Ovary (tissue), 9 donors: ENCODE measurements around the gene VSTM2A. TPM values are rescaled to one million over a fixed set of nuclear protein-coding genes. Genes with fewer than 3 reads are reported as not detected.

Source experiments
- DNase-seq, 5 donors: peaks; one replicate each; pipeline ENCODE4 v3.0.0-alpha.2; 2019 to 2020
- H3K27ac ChIP-seq, 2 donors: fragments of 200-600 bp; one replicate each; pipeline versions ENCODE4 v1.5.1 to v1.8.0; 2019 to 2022
- H3K27me3 ChIP-seq: fragments of 200-600 bp; one replicate; pipeline ENCODE4 v1.8.0; 2022
- H3K36me3 ChIP-seq: fragments of 200-600 bp; sonication (generic); one replicate; pipeline ENCODE4 v1.5.1; 2019
- H3K4me1 ChIP-seq: one replicate; pipeline ENCODE4 v1.8.1; 2013; ENCODE audit warnings: mild to moderate bottlenecking, moderate library complexity; ENCODE audit not compliant: insufficient read depth
- H3K4me3 ChIP-seq: fragments of 200-600 bp; sonication (generic); one replicate; pipeline ENCODE4 v1.5.1; 2017
- H3K9me3 ChIP-seq, 2 donors: fragments of 200-600 bp in 1 of 2; sonication (generic) in 1 of 2; one replicate each; pipeline versions ENCODE4 v1.5.1 to v1.8.1; 2013 to 2019; ENCODE audit warnings: mild to moderate bottlenecking in 1 of 2, moderate library complexity in 1 of 2
- EP300 ChIP-seq: sonication (generic); formaldehyde crosslinking; IDR thresholded peaks from one replicate; pipeline ENCODE4 v1.6.1; 2017; ENCODE audit warnings: antibody characterized with exemption
- POLR2A ChIP-seq: fragments of 450-650 bp; IDR thresholded peaks from one replicate; pipeline ENCODE4 v1.6.1; 2017; ENCODE audit warnings: antibody characterized with exemption, mild to moderate bottlenecking, moderate library complexity
- WGBS, 3 donors: extraction: QIAGEN DNeasy Blood & Tissue Kit in 1 of 3; methylation state at CpG; one replicate each; pipeline versions ENCODE4 v1.1.5 to v1.1.7; 2013 to 2017; 5-methylcytosine and 5-hydroxymethylcytosine counted together
- intact Hi-C, 4 donors: fragments of 100-400 bp; cut with DNase I; formaldehyde crosslinking; loops; one replicate each; pipeline versions ENCODE4 v1.11.0 to v1.15.1; 2022 to 2023
- polyA plus RNA-seq, 2 donors: library from polyadenylated mRNA; stranded (reverse); fragments of 200-250 nt in 1 of 2; fragments of 350-450 nt in 1 of 2; fragmentation: Illumina TruSeq in 1 of 2; extraction: RNeasy Lipid Tissue Mini Kit (QIAGEN cat#74804) in 1 of 2; gene quantifications; one replicate each; pipeline ENCODE4 v1.2.3, GENCODE V29; 2013 to 2014
- total RNA-seq, 7 donors: library from RNA; depleted of rRNA in 2 of 7; stranded (reverse); fragments of >200 nt in 2 of 7; fragmentation: NEBNext Ultra II Directional in 3 of 7; extraction: Animal tissue kit (Norgen Biotek cat#: 25700) in 3 of 7; gene quantifications; one replicate each; pipeline versions ENCODE4 v1.1.0 to v1.2.4, GENCODE V29; 2016 to 2023
- TF ChIP-seq, protein P1 (sequence below), 3 donors: fragments of 450-650 bp in 2 of 3; fragments of 200-600 bp in 1 of 3; IDR thresholded peaks; one replicate each; pipeline versions ENCODE4 v1.5.1 to v1.8.0; 2016 to 2022; ENCODE audit warnings: antibody characterized with exemption in 3 of 3, mild to moderate bottlenecking in 1 of 3
- donor health status: DM: no; HTN: no; CAD: no; lungs with moderate emphysema.
- donor health status: DM: no; HTN: no; CAD: no.
- donor health status: Bipolar disorder and iron deficiency.
- donor health status: DM: yes; HTN: yes; CAD: no.
- donor health status: DM: no; HTN: no; CAD: no.
- donor health status: DM: yes; HTN: yes; CAD: no.

VSTM2A gene
- total and polyA plus RNA-seq, 9 donors, result 0.05 TPM; not detected in 7

DNA sequence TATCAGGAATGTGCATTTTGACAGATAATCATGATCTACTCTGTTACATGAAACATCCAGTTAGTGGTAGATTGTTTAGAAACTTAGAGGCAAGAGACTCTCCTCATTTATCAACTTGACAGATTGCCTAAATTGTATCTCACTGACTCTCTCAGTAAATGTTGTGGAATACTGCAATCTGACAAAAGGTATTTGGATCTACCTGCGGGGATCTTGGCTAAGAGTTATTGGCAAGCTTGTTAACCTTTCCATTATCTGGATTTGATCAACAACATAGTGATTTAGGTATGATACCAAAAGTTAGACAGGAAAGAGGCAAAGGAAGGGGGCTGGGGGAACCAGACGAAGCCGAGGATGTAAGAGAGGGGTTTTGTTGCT lies 2.0 kb downstream of the VSTM2A start:
- H3K27me3 ChIP-seq, result no peaks in the 10 kb centered on the region
- 9 to 12% (median 9%) methylated on average over 3 of the region's 3 CpGs for WGBS, 3 donors

DNA sequence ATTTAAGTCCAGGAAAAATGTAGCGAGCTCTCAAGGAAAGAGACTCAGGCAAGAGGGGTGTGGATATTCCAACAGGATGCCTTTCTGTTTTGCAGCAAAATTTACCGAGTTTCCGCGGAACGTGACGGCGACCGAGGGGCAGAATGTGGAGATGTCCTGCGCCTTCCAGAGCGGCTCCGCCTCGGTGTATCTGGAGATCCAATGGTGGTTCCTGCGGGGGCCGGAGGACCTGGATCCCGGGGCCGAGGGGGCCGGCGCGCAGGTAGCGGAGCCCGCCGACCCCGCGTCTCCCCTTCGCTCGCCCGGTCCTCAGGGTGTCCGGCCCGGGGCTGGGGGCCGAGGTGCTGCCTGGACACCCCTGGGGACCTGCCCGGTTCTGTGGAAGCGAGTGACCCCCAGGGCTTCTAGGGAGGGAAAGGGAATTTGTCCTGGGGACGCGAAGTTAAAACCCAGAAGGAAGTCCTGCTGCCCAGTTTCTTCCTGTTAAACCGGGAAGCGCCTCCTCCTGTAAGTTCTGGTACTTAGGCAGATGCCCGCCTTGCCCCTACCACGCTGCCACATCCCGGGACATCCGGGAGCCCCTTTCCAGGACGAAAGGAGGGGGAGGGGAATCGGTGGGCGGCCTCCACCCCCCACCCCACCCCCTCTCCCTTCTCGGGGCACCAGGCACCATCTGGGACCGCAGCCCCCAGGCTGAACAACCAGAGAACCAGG lies 2.5 kb downstream of the VSTM2A start:
- no peaks in the 10 kb centered on the region for H3K36me3 ChIP-seq
- TF ChIP-seq, protein P1, sequence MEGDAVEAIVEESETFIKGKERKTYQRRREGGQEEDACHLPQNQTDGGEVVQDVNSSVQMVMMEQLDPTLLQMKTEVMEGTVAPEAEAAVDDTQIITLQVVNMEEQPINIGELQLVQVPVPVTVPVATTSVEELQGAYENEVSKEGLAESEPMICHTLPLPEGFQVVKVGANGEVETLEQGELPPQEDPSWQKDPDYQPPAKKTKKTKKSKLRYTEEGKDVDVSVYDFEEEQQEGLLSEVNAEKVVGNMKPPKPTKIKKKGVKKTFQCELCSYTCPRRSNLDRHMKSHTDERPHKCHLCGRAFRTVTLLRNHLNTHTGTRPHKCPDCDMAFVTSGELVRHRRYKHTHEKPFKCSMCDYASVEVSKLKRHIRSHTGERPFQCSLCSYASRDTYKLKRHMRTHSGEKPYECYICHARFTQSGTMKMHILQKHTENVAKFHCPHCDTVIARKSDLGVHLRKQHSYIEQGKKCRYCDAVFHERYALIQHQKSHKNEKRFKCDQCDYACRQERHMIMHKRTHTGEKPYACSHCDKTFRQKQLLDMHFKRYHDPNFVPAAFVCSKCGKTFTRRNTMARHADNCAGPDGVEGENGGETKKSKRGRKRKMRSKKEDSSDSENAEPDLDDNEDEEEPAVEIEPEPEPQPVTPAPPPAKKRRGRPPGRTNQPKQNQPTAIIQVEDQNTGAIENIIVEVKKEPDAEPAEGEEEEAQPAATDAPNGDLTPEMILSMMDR (IDR thresholded peaks at IDR 0.05), result no peak
- no peak for TF ChIP-seq EP300
- TF ChIP-seq POLR2A, result no peak
- WGBS, 3 donors, result 1 to 2% (median 1%) methylated on average over 42 to 45 of the region's 45 CpGs
- intact Hi-C loops, result no loop called here
- H3K27me3 ChIP-seq, result no peaks in the 10 kb centered on the region
- no peak overlapping the region for H3K4me3 ChIP-seq
- peaks cover 5% of the 10 kb centered on the region for H3K4me1 ChIP-seq
- no peaks in the 10 kb centered on the region for H3K9me3 ChIP-seq
- no peak overlapping the region for H3K27ac ChIP-seq
- no peak for DNase-seq

More for the DNA sequence above, 2.0 kb downstream of the VSTM2A start:
- Histone ChIP-seq H3K9me3 (no peaks in the 10 kb centered on the region), H3K27ac (no peak overlapping the region), H3K36me3 (no peaks in the 10 kb centered on the region), H3K4me1 (peaks cover 5% of the 10 kb centered on the region), H3K4me3 (no peak overlapping the region)
- no peak for TF ChIP-seq EP300
- intact Hi-C loops, result no loop called here
- no peak for DNase-seq

DNA sequence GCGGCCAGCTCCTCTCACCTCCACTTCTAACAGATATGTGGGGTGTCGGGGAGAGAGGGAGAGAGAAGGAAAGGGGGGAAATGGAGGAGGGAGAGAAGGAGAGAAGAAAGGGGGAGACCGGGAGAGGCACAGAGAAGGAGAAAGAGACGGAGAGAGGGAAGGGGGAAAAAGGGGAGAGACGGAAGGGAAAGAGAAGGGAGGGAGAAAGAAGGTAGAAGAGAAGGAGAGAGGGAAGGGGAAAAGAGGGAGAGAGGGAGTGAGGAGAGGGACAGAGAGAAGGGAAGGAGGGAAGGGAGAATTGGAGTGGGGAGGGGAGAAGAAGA lies 3.0 kb downstream of the VSTM2A start:
- 0 to 6% (median 2%) methylated on average over 5 of the region's 5 CpGs for WGBS, 3 donors
- H3K4me1 ChIP-seq, result peaks cover 5% of the 10 kb centered on the region
- no peaks in the 10 kb centered on the region for H3K27me3 ChIP-seq
- H3K27ac ChIP-seq, result no peak overlapping the region
- no peaks in the 10 kb centered on the region for H3K36me3 ChIP-seq
- intact Hi-C loops, result no loop called here
- TF ChIP-seq, protein P1 (IDR thresholded peaks at IDR 0.05), result no peak
- DNase-seq, result no peak
- H3K9me3 ChIP-seq, result no peaks in the 10 kb centered on the region
- H3K4me3 ChIP-seq, result no peak overlapping the region

DNA sequence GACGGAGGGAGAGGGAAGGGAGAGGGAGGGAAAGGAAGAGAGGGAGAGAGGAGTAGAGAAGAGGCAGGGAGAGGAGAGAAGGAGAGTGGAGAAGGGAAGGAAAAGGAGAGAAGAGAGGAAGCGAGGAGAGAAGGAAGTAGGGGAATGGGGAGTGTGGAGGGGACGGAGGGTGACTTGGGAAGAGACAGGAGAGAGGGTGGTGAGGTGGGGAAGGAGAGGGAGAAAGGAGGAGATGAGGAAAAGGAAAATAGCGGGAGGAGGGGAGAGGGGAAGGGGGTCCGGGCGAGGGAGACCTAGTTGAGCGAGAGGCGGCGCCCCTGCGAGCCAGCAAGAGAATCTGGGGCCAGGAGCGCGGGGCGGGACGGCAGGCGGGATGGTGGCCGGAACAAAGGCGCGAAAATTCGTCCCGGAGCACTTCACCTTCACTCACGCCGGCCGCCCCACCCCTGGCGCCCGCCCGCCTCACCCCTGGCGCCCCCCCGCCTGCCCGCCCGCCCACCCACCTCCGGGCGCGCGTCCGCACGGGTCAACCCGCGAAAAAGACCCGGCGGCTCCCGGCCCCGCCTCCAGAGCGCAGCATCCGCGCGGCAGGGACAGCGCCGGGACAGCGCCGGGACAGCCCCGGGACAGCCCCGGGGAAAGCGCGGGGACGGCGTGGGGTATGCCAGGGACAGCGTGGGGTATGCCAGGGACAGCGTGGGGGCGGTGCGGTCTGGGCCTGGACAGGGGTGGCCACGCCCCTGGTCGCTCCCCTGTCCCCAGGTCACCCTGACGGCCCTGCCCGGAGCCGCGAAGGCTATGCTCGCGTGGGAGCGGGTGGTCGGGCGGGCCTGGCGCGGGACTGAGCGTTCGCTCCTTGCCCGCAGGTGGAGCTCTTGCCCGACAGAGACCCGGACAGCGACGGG lies 4.2 kb downstream of the VSTM2A start:
- DNase-seq, result no peak
- no peaks in the 10 kb centered on the region for H3K9me3 ChIP-seq
- intact Hi-C loops, result no loop called here
- H3K4me3 ChIP-seq, result peak overlapping the region; percentile 22
- TF ChIP-seq, protein P1 (IDR thresholded peaks at IDR 0.05), result no peak
- no peak for TF ChIP-seq POLR2A
- no peak for TF ChIP-seq EP300
- no peaks in the 10 kb centered on the region for H3K36me3 ChIP-seq
- H3K27me3 ChIP-seq, result no peaks in the 10 kb centered on the region
- no peak overlapping the region for H3K27ac ChIP-seq
- H3K4me1 ChIP-seq, result peaks cover 5% of the 10 kb centered on the region
- 1 to 2% (median 1%) methylated on average over 59 to 80 of the region's 80 CpGs for WGBS, 3 donors

DNA sequence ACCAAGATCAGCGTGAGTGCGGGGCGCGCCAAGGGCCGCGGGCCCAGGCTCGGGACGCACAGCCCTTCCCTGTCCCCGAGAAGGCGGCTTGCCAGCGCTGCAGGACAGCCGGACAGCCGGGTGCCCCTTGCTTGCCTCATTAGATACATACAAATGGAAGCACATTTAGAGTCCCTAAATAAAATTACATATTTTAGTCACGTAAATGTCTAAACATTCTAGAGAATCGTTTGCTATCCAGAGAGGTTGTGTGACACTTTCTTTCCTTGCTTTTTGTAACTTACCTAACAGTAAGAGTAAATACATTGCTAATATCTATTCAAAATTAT lies 4.8 kb downstream of the VSTM2A start:
- Histone ChIP-seq H3K9me3 (no peaks in the 10 kb centered on the region), H3K4me1 (peaks cover 4% of the 10 kb centered on the region), H3K36me3 (no peaks in the 10 kb centered on the region), H3K27me3 (no peaks in the 10 kb centered on the region), H3K4me3 (peak overlapping the region; percentile 22), H3K27ac (no peak overlapping the region)
- WGBS, 3 donors, result 1 to 3% (median 1%) methylated on average over 15 of the region's 15 CpGs
- DNase-seq, result no peak
- TF ChIP-seq, protein P1 (IDR thresholded peaks at IDR 0.05), result no peak
- TF ChIP-seq POLR2A (no peak), EP300 (no peak)
- intact Hi-C loops, result no loop called here
